Measurements from ENCODE around the gene NSMF. TPM values are rescaled to one million over a fixed set of nuclear protein-coding genes. Genes with fewer than 3 reads are reported as not detected.
A peak's percentile ranks its signal among the peaks of the same experiment; 100 is the strongest.

Gene NSMF
- total and polyA plus RNA-seq, 2 of the 4 experiments (the other 2 are of a cell fraction), result 7.7 to 40.9 TPM

DNA sequence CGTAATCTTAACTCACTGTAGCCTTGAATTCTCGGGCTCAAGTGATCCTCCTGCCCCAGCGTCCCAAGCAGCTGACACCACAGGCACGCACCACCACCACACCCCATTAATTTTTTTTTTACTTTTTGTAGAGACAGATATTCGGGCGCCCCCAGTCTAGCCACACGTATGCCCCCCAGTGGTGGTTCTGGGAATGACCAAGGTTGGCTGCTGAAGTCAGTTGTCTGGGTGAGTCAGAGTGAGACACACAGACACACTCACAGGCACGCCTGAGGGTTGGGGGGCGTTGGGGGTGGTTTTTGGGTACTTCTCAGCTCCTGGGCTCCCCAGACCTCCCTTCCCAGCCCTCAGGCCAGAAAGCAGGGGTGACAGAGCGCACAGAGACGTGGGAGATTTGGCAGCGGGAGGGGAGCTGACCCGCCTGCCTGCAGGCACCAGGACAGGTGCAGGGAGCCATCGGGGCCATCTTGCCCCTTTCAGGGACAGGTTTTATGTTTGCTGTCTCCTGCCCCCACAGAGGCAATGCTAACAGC lies 13.8 kb downstream of the NSMF start:
- Histone ChIP-seq H3K9me3 (ENCODE audit: control insufficient read depth, insufficient read depth, low read length) (no peaks in the 10 kb centered on the region), H3K4me3 (ENCODE audit: insufficient read depth, low read depth, low read length) (no peak overlapping the region), H4K5ac (ENCODE audit: low read depth, low read length) (no peak overlapping the region), H3K27ac (ENCODE audit: insufficient read depth, low read length) (no peak overlapping the region), H2BK20ac (ENCODE audit: low read depth, low read length) (no peak overlapping the region), H3K14ac (replicated peaks; ENCODE audit: low read depth, low read length) (no peak overlapping the region), H3K18ac (ENCODE audit: low read depth, low read length) (no peak overlapping the region), H3K27me3 (ENCODE audit: control insufficient read depth, insufficient read depth, low read length) (peaks cover 3% of the 10 kb centered on the region; the same call in 1 of the 2 replicates), H3K23ac (ENCODE audit: low read depth, low read length) (no peak overlapping the region), H2BK120ac (ENCODE audit: low read depth, low read length) (no peak overlapping the region), H2BK5ac (ENCODE audit: low read depth, low read length, poor library complexity, severe bottlenecking) (no peak overlapping the region), H3K4ac (ENCODE audit: low read depth, low read length) (no peak overlapping the region), H3K4me1 (ENCODE audit: control insufficient read depth, insufficient read depth, low read length) (peaks cover 2% of the 10 kb centered on the region; the same call in 1 of the 2 replicates), H2AK5ac (ENCODE audit: low read depth, low read length) (no peak overlapping the region), H3K56ac (ENCODE audit: extremely low read depth, insufficient read depth, low read length) (no peak overlapping the region), H2AK9ac (replicated peaks; ENCODE audit: low read depth, low read length, poor library complexity) (peak overlapping the region; percentile 47), H4K91ac (ENCODE audit: insufficient read depth, low read depth, low read length) (no peak overlapping the region), H3K36me3 (ENCODE audit: control insufficient read depth, insufficient read depth, low read length) (peaks cover 18% of the 10 kb centered on the region), H3K9ac (ENCODE audit: low read depth, low read length) (no peak overlapping the region), H4K8ac (ENCODE audit: low read depth in 2 of 2, low read length in 2 of 2) (no peak overlapping the region), H4K20me1 (ENCODE audit: insufficient read depth, low read length) (peaks cover 4% of the 10 kb centered on the region; the same call in 1 of the 2 replicates), H3K4me2 (ENCODE audit: low read depth, low read length) (no peak overlapping the region), H2BK15ac (ENCODE audit: low read depth, low read length) (no peak overlapping the region), H2AFZ (replicated peaks; ENCODE audit: low read length, poor library complexity) (peak overlapping the region; percentile 48), H3K79me1 (ENCODE audit: low read depth in 1 of 2, low read length in 2 of 2) (no peaks in the 10 kb centered on the region), H3K9me1 (ENCODE audit: insufficient read depth, low read length) (no peaks in the 10 kb centered on the region)
- ChIA-PET CTCF (interaction anchor here (0.6 to 0.9 kb wide), 4 partner anchors 8 to 40 kb away, joined by 3 to 4 read pairs (median 3); partner anchors contain the start of genes EXD3 and NOXA1), POLR2A (ENCODE audit: unreplicated experiment) (no interaction called here)
- 25% methylated on average over 5 of the region's 14 CpGs; no CpG with 5 or more reads in 1 of the 2 experiments for WGBS, 2 experiments (ENCODE audit: extremely low coverage in 2 of 2, insufficient read length in 1 of 2)
- no TSS peak for BruUV-seq (replicated peaks)
- intact Hi-C loops (cut with micrococcal nuclease) (loop anchor here (2.0 kb wide), 2 partner anchors 151 to 159 kb away; no protein-coding TSS in a partner anchor), in situ Hi-C loops (cut with MboI; ENCODE audit: low sequenced_read_pairs) (no loop called here), dilution Hi-C loops (cut with HindIII; ENCODE audit: low sequenced_read_pairs, unreplicated experiment) (no loop called here)
- DNase-seq (peak; percentile 76), ATAC-seq (ENCODE audit: low read depth) (peak; percentile 94)
- TF ChIP-seq POLR2A (IDR thresholded peaks at IDR 0.05; ENCODE audit: low read depth, low read length), result no peak
- TF ChIP-seq, protein P1, sequence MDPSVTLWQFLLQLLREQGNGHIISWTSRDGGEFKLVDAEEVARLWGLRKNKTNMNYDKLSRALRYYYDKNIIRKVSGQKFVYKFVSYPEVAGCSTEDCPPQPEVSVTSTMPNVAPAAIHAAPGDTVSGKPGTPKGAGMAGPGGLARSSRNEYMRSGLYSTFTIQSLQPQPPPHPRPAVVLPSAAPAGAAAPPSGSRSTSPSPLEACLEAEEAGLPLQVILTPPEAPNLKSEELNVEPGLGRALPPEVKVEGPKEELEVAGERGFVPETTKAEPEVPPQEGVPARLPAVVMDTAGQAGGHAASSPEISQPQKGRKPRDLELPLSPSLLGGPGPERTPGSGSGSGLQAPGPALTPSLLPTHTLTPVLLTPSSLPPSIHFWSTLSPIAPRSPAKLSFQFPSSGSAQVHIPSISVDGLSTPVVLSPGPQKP (IDR thresholded peaks at IDR 0.05; ENCODE audit: borderline replicate concordance, low read depth, low read length), result no peak
- TF ChIP-seq FOS (IDR thresholded peaks at IDR 0.05; ENCODE audit: low read depth, low read length), result peak; percentile 84
- TF ChIP-seq, protein P2, sequence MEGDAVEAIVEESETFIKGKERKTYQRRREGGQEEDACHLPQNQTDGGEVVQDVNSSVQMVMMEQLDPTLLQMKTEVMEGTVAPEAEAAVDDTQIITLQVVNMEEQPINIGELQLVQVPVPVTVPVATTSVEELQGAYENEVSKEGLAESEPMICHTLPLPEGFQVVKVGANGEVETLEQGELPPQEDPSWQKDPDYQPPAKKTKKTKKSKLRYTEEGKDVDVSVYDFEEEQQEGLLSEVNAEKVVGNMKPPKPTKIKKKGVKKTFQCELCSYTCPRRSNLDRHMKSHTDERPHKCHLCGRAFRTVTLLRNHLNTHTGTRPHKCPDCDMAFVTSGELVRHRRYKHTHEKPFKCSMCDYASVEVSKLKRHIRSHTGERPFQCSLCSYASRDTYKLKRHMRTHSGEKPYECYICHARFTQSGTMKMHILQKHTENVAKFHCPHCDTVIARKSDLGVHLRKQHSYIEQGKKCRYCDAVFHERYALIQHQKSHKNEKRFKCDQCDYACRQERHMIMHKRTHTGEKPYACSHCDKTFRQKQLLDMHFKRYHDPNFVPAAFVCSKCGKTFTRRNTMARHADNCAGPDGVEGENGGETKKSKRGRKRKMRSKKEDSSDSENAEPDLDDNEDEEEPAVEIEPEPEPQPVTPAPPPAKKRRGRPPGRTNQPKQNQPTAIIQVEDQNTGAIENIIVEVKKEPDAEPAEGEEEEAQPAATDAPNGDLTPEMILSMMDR (conservative IDR thresholded peaks at IDR 0.05; ENCODE audit: low read depth, low read length), result peak; percentile 86
- TF ChIP-seq BHLHE40 (IDR thresholded peaks at IDR 0.05; ENCODE audit: low read depth, low read length), result peak; percentile 85
- TF ChIP-seq MXI1 (IDR thresholded peaks at IDR 0.05; ENCODE audit: borderline replicate concordance, low read depth, low read length), result no peak
- TF ChIP-seq RAD21 (IDR thresholded peaks at IDR 0.05; ENCODE audit: low read length), result peak; percentile 71
- TF ChIP-seq RFX5 (IDR thresholded peaks at IDR 0.05; ENCODE audit: low read depth, low read length), result no peak
- TF ChIP-seq CEBPB (IDR thresholded peaks at IDR 0.05; ENCODE audit: low read depth, low read length), result no peak
- TF ChIP-seq, protein P3, sequence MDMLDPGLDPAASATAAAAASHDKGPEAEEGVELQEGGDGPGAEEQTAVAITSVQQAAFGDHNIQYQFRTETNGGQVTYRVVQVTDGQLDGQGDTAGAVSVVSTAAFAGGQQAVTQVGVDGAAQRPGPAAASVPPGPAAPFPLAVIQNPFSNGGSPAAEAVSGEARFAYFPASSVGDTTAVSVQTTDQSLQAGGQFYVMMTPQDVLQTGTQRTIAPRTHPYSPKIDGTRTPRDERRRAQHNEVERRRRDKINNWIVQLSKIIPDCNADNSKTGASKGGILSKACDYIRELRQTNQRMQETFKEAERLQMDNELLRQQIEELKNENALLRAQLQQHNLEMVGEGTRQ (IDR thresholded peaks at IDR 0.05; ENCODE audit: low read depth, low read length), result no peak
- TF ChIP-seq CHD1 (IDR thresholded peaks at IDR 0.05; ENCODE audit: low read depth, low read length), result no peak
- peak; percentile 60 for TF ChIP-seq SMC3 (IDR thresholded peaks at IDR 0.05; ENCODE audit: low read depth, low read length)
- TF ChIP-seq RCOR1 (IDR thresholded peaks at IDR 0.05; ENCODE audit: insufficient replicate concordance, low read length), result no peak
- TF ChIP-seq NFE2L2 (IDR thresholded peaks at IDR 0.05; ENCODE audit: low read depth, low read length), result no peak
- no peak for TF ChIP-seq MAFK (IDR thresholded peaks at IDR 0.05; ENCODE audit: low read depth, low read length)
- TF ChIP-seq MAZ (IDR thresholded peaks at IDR 0.05; ENCODE audit: borderline replicate concordance, low read depth, low read length), result peak; percentile 64

Measured in IMR-90 (cell line).